Subcutaneous abdominal adipose tissue (tissue), 5 donors: ENCODE measurements around the gene STAT3.

ENCODE experiments used
- H3K27ac ChIP-seq: one replicate; pipeline ENCODE4 v1.7.0; 2013; ENCODE audit warnings: low read depth, mild to moderate bottlenecking, inconsistent platforms, low read length, moderate library complexity
- H3K27me3 ChIP-seq, 5 donors: one replicate each; pipeline ENCODE4 v1.7.0; 2013; ENCODE audit warnings: low read length in 5 of 5, inconsistent platforms in 1 of 5; ENCODE audit not compliant: control insufficient read depth in 5 of 5, insufficient read depth in 4 of 5
- H3K36me3 ChIP-seq, 5 donors: one replicate each; pipeline ENCODE4 v1.7.0; 2013; ENCODE audit warnings: low read length in 5 of 5; ENCODE audit not compliant: control insufficient read depth in 5 of 5, insufficient read depth in 5 of 5
- H3K4me1 ChIP-seq, 5 donors: one replicate each; pipeline ENCODE4 v1.7.0; 2013; ENCODE audit warnings: low read length in 5 of 5, mild to moderate bottlenecking in 3 of 5, moderate library complexity in 1 of 5; ENCODE audit not compliant: control insufficient read depth in 5 of 5, insufficient read depth in 5 of 5
- H3K4me3 ChIP-seq, 5 donors: one replicate each; pipeline ENCODE4 v1.7.0; 2013; ENCODE audit warnings: low read length in 5 of 5, low read depth in 1 of 5
- H3K9ac ChIP-seq, 5 donors: one replicate each; pipeline ENCODE4 v1.7.0; 2013; ENCODE audit warnings: low read length in 5 of 5, mild to moderate bottlenecking in 4 of 5, moderate library complexity in 3 of 5
- H3K9me3 ChIP-seq, 5 donors: one replicate each; pipeline ENCODE4 v1.7.0; 2013; ENCODE audit warnings: low read length in 5 of 5; ENCODE audit not compliant: control insufficient read depth in 5 of 5
- donor health status: healthy.
- donor health status: healthy.
- donor health status: healthy.
- donor health status: healthy.
- donor health status: healthy.

The STAT3 gene

DNA sequence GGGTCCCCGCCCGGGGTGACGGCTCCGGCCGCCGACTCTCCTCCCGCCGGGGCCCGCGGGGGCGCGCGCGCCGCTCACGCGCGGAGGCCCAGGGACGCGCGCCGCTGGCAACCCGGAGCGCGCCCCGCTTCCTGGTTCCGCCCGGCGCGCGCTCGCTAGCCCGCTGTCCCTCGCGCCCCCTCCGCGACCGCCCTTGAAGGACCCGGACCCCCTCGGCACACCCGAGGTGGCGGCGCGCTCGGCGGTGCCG is 112.0 kb downstream of the STAT3 start, which contains the start of gene STAT5B:
Gene STAT5B (minus strand): TSS at position 33 of the 250 bp plus-strand sequence. CDS start 44,264 bp downstream, outside the sequence.
- Histone ChIP-seq H3K27ac (peak within 1 kb of the TSS; percentile 98), H3K36me3 (no peaks in the 10 kb centered on the region), H3K9me3 (no peaks in the 10 kb centered on the region), H3K4me3 (peak within 1 kb of the TSS; percentile 65 to 90 (median 87)), H3K9ac (peak within 1 kb of the TSS; percentile 77 to 94 (median 90)), H3K4me1 (peaks cover 8 to 54% (median 42%) of the 10 kb centered on the region in 5 donors), H3K27me3 (no peaks in the 10 kb centered on the region)

- Histone ChIP-seq H3K4me3 (peak overlapping the region; percentile 65 to 90 (median 87)), H3K9me3 (no peaks in the 10 kb centered on the region), H3K36me3 (no peaks in the 10 kb centered on the region), H3K27me3 (no peaks in the 10 kb centered on the region), H3K9ac (peak overlapping the region; percentile 77 to 92 (median 85)), H3K27ac (peak overlapping the region; percentile 58), H3K4me1 (peaks cover 9 to 59% (median 47%) of the 10 kb centered on the region in 5 donors)
Observed at GRCh38 chr17:42275527-42276358, 112.5 kb downstream of the STAT3 start.

GRCh38 chr17:42274812-42275526 is 113.3 kb downstream of the STAT3 start:
- Histone ChIP-seq H3K9me3 (no peaks in the 10 kb centered on the region), H3K4me1 (peaks cover 11 to 67% (median 55%) of the 10 kb centered on the region in 5 donors), H3K9ac (peak overlapping the region; percentile 77 to 90 (median 78)), H3K27me3 (no peaks in the 10 kb centered on the region), H3K36me3 (no peaks in the 10 kb centered on the region), H3K27ac (peak overlapping the region; percentile 58), H3K4me3 (peak overlapping the region; percentile 65 to 90 (median 87))

GRCh38 chr17:42274253-42274542 is 114.0 kb downstream of the STAT3 start:
- Histone ChIP-seq H3K27ac (peak overlapping the region; percentile 58), H3K36me3 (no peaks in the 10 kb centered on the region), H3K9me3 (no peaks in the 10 kb centered on the region), H3K9ac (peak overlapping the region in 1 of 5 donors; percentile 78), H3K4me3 (no peak overlapping the region), H3K4me1 (peaks cover 11 to 74% (median 62%) of the 10 kb centered on the region in 5 donors), H3K27me3 (no peaks in the 10 kb centered on the region)

DNA sequence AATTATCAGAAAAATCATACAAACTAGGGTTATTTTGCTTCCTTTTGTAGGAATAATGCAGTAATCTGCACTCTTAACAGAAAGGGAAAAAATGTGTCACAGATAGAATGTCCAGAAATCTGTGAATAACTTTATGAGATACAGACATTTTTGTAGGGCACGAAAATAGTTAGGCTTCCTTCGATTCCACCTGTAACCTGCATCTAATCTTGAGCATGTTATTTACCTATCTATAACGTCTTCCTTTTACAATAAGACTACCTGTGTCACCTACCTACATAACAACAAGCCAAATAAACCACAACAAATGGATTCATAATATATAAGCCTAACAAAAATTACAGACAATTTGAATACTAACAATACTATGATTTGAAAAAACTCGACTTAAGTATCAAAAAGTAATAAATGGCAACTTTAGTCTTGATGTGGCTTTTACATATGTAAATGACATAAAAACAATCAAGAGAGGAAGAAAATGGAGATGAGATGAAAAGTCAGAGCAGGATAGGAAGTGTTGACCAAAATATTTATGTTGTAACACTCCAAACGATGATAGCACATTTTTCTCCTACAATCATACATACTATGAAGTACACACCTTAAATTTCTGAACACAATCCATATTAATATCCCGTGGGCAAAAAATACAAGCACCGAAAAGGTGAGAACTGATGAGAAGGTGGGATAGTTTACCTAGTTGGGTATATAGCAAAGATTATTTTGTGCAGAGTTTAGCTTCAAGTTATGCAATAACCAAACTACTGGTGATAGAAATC is 114.6 kb downstream of the STAT3 start:
- no peaks in the 10 kb centered on the region for H3K36me3 ChIP-seq
- peak overlapping the region in 4 of 5 donors; percentile 22 to 78 (median 35) for H3K9ac ChIP-seq
- H3K27me3 ChIP-seq, result no peaks in the 10 kb centered on the region
- H3K4me1 ChIP-seq, result peaks cover 11 to 75% (median 65%) of the 10 kb centered on the region in 5 donors
- H3K4me3 ChIP-seq, result no peak overlapping the region
- H3K9me3 ChIP-seq, result no peaks in the 10 kb centered on the region
- peak overlapping the region; percentile 58 for H3K27ac ChIP-seq

GRCh38 chr17:42272162-42272907 is 115.9 kb downstream of the STAT3 start:
- H3K36me3 ChIP-seq, result no peaks in the 10 kb centered on the region
- H3K27me3 ChIP-seq, result no peaks in the 10 kb centered on the region
- H3K9me3 ChIP-seq, result no peaks in the 10 kb centered on the region
- H3K4me3 ChIP-seq, result no peak overlapping the region
- peak overlapping the region; percentile 58 for H3K27ac ChIP-seq
- H3K4me1 ChIP-seq, result peaks cover 10 to 80% (median 63%) of the 10 kb centered on the region in 5 donors
- peak overlapping the region in 1 of 5 donors; percentile 15 for H3K9ac ChIP-seq

GRCh38 chr17:42271779-42272035 is 116.5 kb downstream of the STAT3 start:
- Histone ChIP-seq H3K9me3 (no peaks in the 10 kb centered on the region), H3K4me3 (no peak overlapping the region), H3K9ac (peak overlapping the region in 1 of 5 donors; percentile 15), H3K36me3 (no peaks in the 10 kb centered on the region), H3K4me1 (peaks cover 7 to 80% (median 58%) of the 10 kb centered on the region in 5 donors), H3K27ac (peak overlapping the region; percentile 58), H3K27me3 (no peaks in the 10 kb centered on the region)

GRCh38 chr17:42271006-42271778 is 117.0 kb downstream of the STAT3 start:
- Histone ChIP-seq H3K27ac (peak overlapping the region; percentile 58), H3K9ac (peak overlapping the region in 1 of 5 donors; percentile 73), H3K4me3 (no peak overlapping the region), H3K4me1 (peaks cover 7 to 79% (median 58%) of the 10 kb centered on the region in 5 donors), H3K27me3 (no peaks in the 10 kb centered on the region), H3K9me3 (no peaks in the 10 kb centered on the region), H3K36me3 (no peaks in the 10 kb centered on the region)

- Histone ChIP-seq H3K4me3 (no peak overlapping the region), H3K9me3 (no peaks in the 10 kb centered on the region), H3K9ac (peak overlapping the region in 1 of 5 donors; percentile 73), H3K36me3 (no peaks in the 10 kb centered on the region), H3K27ac (peak overlapping the region; percentile 58), H3K27me3 (no peaks in the 10 kb centered on the region), H3K4me1 (peaks cover 7 to 78% (median 58%) of the 10 kb centered on the region in 5 donors)
Observed at GRCh38 chr17:42270596-42270995, 117.6 kb downstream of the STAT3 start.
